ENCODE measurements around the gene MYOM3.

The MYOM3 gene

DNA sequence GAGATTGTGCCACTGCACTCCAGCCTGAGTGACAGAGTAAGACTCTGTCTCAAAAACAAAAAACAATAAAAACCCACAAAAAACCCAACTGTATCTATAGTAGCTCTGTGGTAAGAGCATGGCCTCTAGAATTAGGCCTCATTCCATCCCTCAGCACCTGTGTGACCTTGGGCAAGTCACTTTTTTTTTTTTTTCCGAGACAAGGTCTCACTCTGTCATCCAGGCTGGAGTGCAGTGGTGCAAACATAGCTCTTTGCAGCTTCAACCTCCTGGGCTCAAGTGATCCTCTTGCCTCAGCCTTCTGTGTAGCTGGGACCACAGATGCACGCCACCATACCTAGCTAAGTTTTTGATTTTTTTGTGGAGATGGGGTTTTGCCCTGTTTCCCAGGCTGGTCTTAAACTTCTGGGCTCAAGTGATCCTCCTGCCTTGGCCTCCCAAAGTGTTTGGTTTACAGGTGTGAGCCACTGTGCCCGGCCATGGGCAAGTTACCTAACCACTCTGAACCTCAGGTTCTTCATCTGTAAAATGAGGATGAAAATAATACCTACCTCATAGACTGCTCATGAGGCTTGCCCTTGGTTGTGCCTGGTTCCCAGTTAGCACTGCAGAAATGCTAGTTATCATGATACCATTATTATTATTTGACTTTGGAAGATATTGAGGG, 15.3 kb upstream of the MYOM3 start:
- no CpG with 5 or more reads among the region's 3 CpGs for WGBS (ENCODE audit: extremely low coverage, insufficient coverage, insufficient read length)
- Histone ChIP-seq H2BK5ac (ENCODE audit: low read depth, low read length, poor library complexity) (no peak overlapping the region), H3K79me2 (ENCODE audit: control insufficient read depth, insufficient read depth, low read length, poor library complexity) (no peaks in the 10 kb centered on the region), H3K4me3 (ENCODE audit: low read depth, low read length) (no peak overlapping the region), H3K4me2 (ENCODE audit: low read length) (no peak overlapping the region), H3K18ac (ENCODE audit: low read length) (no peak overlapping the region), H4K12ac (ENCODE audit: low read depth, low read length) (no peak overlapping the region), H2AK5ac (ENCODE audit: low read length) (no peak overlapping the region), H4K91ac (ENCODE audit: low read depth, low read length) (no peak overlapping the region), H2BK12ac (ENCODE audit: low read length) (no peak overlapping the region), H3K4ac (ENCODE audit: low read depth, low read length) (no peak overlapping the region), H2BK120ac (ENCODE audit: insufficient read depth, low read length, poor library complexity) (no peak overlapping the region), H2AFZ (ENCODE audit: insufficient read depth, low read length, poor library complexity) (no peak overlapping the region), H3K4me1 (ENCODE audit: control insufficient read depth in 1 of 2, insufficient read depth in 2 of 2, low read length in 2 of 2) (peaks cover 0 to 4% of the 10 kb centered on the region in 2 experiments), H3K27me3 (ENCODE audit: insufficient read depth, low read length) (no peaks in the 10 kb centered on the region), H3K9ac (ENCODE audit: low read length) (no peak overlapping the region), H3K9me3 (ENCODE audit: insufficient read depth, low read depth, low read length) (no peaks in the 10 kb centered on the region), H3K23ac (ENCODE audit: low read length) (no peak overlapping the region), H3K14ac (ENCODE audit: low read length) (no peak overlapping the region), H3K36me3 (ENCODE audit: control insufficient read depth in 1 of 2, insufficient read depth in 2 of 2, low read length in 2 of 2) (no peaks in the 10 kb centered on the region), H3K79me1 (ENCODE audit: low read length) (no peaks in the 10 kb centered on the region), H3K27ac (ENCODE audit: low read depth, low read length) (no peak overlapping the region), H4K8ac (ENCODE audit: low read depth, low read length) (no peak overlapping the region)
- DNase-seq = no peak

DNA sequence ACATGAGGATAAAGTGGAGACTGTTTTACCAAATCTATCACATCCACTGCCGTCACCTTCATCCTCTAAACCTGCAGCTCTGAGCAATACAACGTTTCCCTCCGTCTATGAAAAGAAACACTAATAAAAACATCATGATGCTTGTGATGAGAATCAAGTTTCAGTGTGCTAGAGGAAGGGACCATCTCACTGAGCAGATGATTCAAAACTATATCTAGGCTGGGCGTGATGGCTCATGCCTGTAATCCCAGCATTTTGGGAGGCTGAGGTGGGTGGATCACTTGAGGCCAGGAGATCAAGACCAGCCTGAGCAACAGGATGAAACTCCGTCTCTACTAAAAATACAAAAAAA, 14.7 kb upstream of the MYOM3 start:
- Histone ChIP-seq H4K91ac (ENCODE audit: low read depth, low read length) (no peak overlapping the region), H3K4me2 (ENCODE audit: low read length) (no peak overlapping the region), H3K27me3 (ENCODE audit: insufficient read depth, low read length) (no peaks in the 10 kb centered on the region), H3K4me3 (ENCODE audit: low read depth, low read length) (no peak overlapping the region), H3K18ac (ENCODE audit: low read length) (no peak overlapping the region), H4K8ac (ENCODE audit: low read depth, low read length) (no peak overlapping the region), H2BK120ac (ENCODE audit: insufficient read depth, low read length, poor library complexity) (no peak overlapping the region), H3K4ac (ENCODE audit: low read depth, low read length) (no peak overlapping the region), H2BK5ac (ENCODE audit: low read depth, low read length, poor library complexity) (no peak overlapping the region), H3K36me3 (ENCODE audit: control insufficient read depth in 1 of 2, insufficient read depth in 2 of 2, low read length in 2 of 2) (no peaks in the 10 kb centered on the region), H4K12ac (ENCODE audit: low read depth, low read length) (no peak overlapping the region), H3K9ac (ENCODE audit: low read length) (no peak overlapping the region), H3K79me1 (ENCODE audit: low read length) (no peaks in the 10 kb centered on the region), H3K4me1 (ENCODE audit: control insufficient read depth in 1 of 2, insufficient read depth in 2 of 2, low read length in 2 of 2) (peaks cover 0 to 5% of the 10 kb centered on the region in 2 experiments), H2AFZ (ENCODE audit: insufficient read depth, low read length, poor library complexity) (no peak overlapping the region), H3K79me2 (ENCODE audit: control insufficient read depth, insufficient read depth, low read length, poor library complexity) (no peaks in the 10 kb centered on the region), H2BK12ac (ENCODE audit: low read length) (no peak overlapping the region), H2AK5ac (ENCODE audit: low read length) (no peak overlapping the region), H3K9me3 (ENCODE audit: insufficient read depth, low read depth, low read length) (no peaks in the 10 kb centered on the region), H3K23ac (ENCODE audit: low read length) (no peak overlapping the region), H3K27ac (ENCODE audit: low read depth, low read length) (no peak overlapping the region), H3K14ac (ENCODE audit: low read length) (no peak overlapping the region)
- WGBS (ENCODE audit: extremely low coverage, insufficient coverage, insufficient read length) = no CpG with 5 or more reads among the region's 5 CpGs
- no peak for DNase-seq

DNA sequence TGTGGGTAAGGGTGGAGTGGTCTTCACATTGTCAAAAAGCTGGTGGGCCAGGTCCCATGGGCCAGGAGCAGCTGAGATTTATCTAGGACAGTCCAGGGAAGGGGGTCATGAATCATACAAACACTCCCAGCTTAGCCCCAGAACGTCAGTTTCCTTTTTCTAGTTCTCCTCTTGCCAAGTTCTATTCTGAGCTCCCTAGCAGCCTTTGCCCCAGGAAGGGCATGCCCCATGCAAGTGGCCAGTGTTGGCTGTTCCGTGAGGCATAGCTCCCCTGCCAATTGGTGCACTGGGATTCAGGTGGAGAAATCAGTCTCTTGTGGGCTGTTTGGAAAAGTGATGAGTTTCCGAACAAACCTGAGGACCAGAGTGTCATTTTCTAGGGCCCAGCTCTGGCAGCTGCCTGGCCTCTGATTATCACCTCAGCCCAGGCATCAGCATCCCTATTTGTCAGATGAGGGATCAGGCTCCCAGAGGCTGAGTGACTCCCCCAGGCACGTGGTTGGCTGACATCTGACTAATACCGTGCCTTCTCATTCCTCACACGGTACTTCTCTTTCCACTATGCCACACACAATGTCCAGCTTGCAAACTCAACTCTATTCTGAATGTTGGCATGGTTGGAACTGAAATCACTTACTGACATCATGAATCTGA, 14.2 kb upstream of the MYOM3 start:
- no peaks in the 10 kb centered on the region for H3K9me3 ChIP-seq (ENCODE audit: insufficient read depth, low read depth, low read length)
- no CpG with 5 or more reads among the region's 6 CpGs for WGBS (ENCODE audit: extremely low coverage, insufficient coverage, insufficient read length)
- no peak for DNase-seq

DNA sequence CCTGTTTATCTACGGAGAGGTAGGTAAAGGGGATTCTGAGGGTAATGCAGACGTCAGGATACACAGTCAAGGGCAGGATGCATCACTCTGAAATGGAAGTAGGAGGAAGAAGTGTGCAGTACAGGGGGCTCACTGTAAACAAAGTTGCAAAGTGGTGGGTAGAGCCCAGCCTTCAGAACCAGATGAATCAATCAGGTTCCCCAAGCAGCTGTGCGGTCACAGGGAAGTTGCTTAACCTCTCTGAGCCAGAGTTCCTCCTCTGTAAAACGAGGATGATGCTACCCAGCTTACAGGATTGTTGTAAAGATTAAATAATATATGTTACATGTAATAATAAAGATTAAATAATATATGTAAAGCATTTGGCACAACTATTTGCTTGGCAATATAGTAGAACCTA, 13.5 kb upstream of the MYOM3 start:
- Histone ChIP-seq H3K4me2 (ENCODE audit: low read length) (no peak overlapping the region), H3K27ac (ENCODE audit: low read depth, low read length) (no peak overlapping the region), H2AFZ (ENCODE audit: insufficient read depth, low read length, poor library complexity) (no peak overlapping the region), H3K36me3 (ENCODE audit: control insufficient read depth in 1 of 2, insufficient read depth in 2 of 2, low read length in 2 of 2) (no peaks in the 10 kb centered on the region), H2BK120ac (ENCODE audit: insufficient read depth, low read length, poor library complexity) (no peak overlapping the region), H3K23ac (ENCODE audit: low read length) (no peak overlapping the region), H3K18ac (ENCODE audit: low read length) (no peak overlapping the region), H4K12ac (ENCODE audit: low read depth, low read length) (no peak overlapping the region), H3K79me2 (ENCODE audit: control insufficient read depth, insufficient read depth, low read length, poor library complexity) (peaks cover 2% of the 10 kb centered on the region), H2BK12ac (ENCODE audit: low read length) (no peak overlapping the region), H3K27me3 (ENCODE audit: insufficient read depth, low read length) (no peaks in the 10 kb centered on the region), H3K4ac (ENCODE audit: low read depth, low read length) (no peak overlapping the region), H3K9me3 (ENCODE audit: insufficient read depth, low read depth, low read length) (no peaks in the 10 kb centered on the region), H2BK5ac (ENCODE audit: low read depth, low read length, poor library complexity) (no peak overlapping the region), H3K4me1 (ENCODE audit: control insufficient read depth in 1 of 2, insufficient read depth in 2 of 2, low read length in 2 of 2) (peaks cover 6 to 17% of the 10 kb centered on the region in 2 experiments), H3K14ac (ENCODE audit: low read length) (no peak overlapping the region), H3K4me3 (ENCODE audit: low read depth, low read length) (no peak overlapping the region), H3K9ac (ENCODE audit: low read length) (no peak overlapping the region), H4K8ac (ENCODE audit: low read depth, low read length) (no peak overlapping the region), H4K91ac (ENCODE audit: low read depth, low read length) (no peak overlapping the region), H3K79me1 (ENCODE audit: low read length) (peaks cover 3% of the 10 kb centered on the region), H2AK5ac (ENCODE audit: low read length) (no peak overlapping the region)
- no peak for DNase-seq
- WGBS (ENCODE audit: extremely low coverage, insufficient coverage, insufficient read length) = no CpG with 5 or more reads among the region's 4 CpGs

More for the DNA sequence above, 14.2 kb upstream of the MYOM3 start:
- H3K4me3 ChIP-seq (ENCODE audit: low read depth, low read length) = no peak overlapping the region
- no peak overlapping the region for H3K27ac ChIP-seq (ENCODE audit: low read depth, low read length)
- H3K9ac ChIP-seq (ENCODE audit: low read length) = no peak overlapping the region
- no peak overlapping the region for H2BK12ac ChIP-seq (ENCODE audit: low read length)
- H4K91ac ChIP-seq (ENCODE audit: low read depth, low read length) = no peak overlapping the region
- no peak overlapping the region for H4K12ac ChIP-seq (ENCODE audit: low read depth, low read length)
- no peak overlapping the region for H3K4ac ChIP-seq (ENCODE audit: low read depth, low read length)
- no peaks in the 10 kb centered on the region for H3K79me1 ChIP-seq (ENCODE audit: low read length)
- H3K27me3 ChIP-seq (ENCODE audit: insufficient read depth, low read length) = no peaks in the 10 kb centered on the region
- H3K23ac ChIP-seq (ENCODE audit: low read length) = no peak overlapping the region
- H3K79me2 ChIP-seq (ENCODE audit: control insufficient read depth, insufficient read depth, low read length, poor library complexity) = no peaks in the 10 kb centered on the region
- H3K36me3 ChIP-seq (ENCODE audit: control insufficient read depth in 1 of 2, insufficient read depth in 2 of 2, low read length in 2 of 2) = no peaks in the 10 kb centered on the region
- no peak overlapping the region for H3K4me2 ChIP-seq (ENCODE audit: low read length)
- no peak overlapping the region for H2AK5ac ChIP-seq (ENCODE audit: low read length)
- H2BK5ac ChIP-seq (ENCODE audit: low read depth, low read length, poor library complexity) = no peak overlapping the region
- H3K18ac ChIP-seq (ENCODE audit: low read length) = no peak overlapping the region
- no peak overlapping the region for H4K8ac ChIP-seq (ENCODE audit: low read depth, low read length)
- H2AFZ ChIP-seq (ENCODE audit: insufficient read depth, low read length, poor library complexity) = no peak overlapping the region
- no peak overlapping the region for H2BK120ac ChIP-seq (ENCODE audit: insufficient read depth, low read length, poor library complexity)
- H3K4me1 ChIP-seq (ENCODE audit: control insufficient read depth in 1 of 2, insufficient read depth in 2 of 2, low read length in 2 of 2) = peaks cover 0 to 10% of the 10 kb centered on the region in 2 experiments
- no peak overlapping the region for H3K14ac ChIP-seq (ENCODE audit: low read length)
